ENCODE measurements around the gene SUGCT.
A peak's percentile ranks its signal among the peaks of the same experiment; 100 is the strongest.

SUGCT gene

DNA sequence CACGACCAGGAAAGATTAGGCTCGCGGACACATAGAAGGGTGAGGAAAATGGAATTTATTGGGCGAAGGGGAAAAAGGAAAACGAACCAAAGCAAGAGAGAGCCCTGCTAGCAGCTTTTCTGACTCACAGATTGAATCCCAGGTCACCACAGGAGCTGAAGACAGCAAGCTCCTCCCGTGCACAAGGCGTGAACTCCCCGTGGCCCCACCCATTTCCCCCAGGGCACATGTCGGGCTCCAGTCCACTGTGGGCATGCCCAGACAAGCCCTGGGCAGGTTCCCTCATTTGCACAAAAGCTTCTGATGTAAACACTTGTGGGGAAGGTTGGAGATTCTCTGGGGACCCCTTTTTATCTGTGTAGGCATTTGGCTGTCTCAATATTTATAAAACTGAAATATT, 582.4 kb downstream of the SUGCT start:
- Histone ChIP-seq H3K4me1 (ENCODE audit: low read length) (no peaks in the 10 kb centered on the region), H3K27ac (ENCODE audit: low read length) (no peak overlapping the region), H3K9me2 (replicated peaks; ENCODE audit: insufficient read depth, low read length) (no peaks in the 10 kb centered on the region), H3K9me3 (replicated peaks; ENCODE audit: insufficient read depth, low read length) (no peaks in the 10 kb centered on the region), H3K9ac (ENCODE audit: low read length) (no peak overlapping the region), H3K79me2 (ENCODE audit: low read length) (no peaks in the 10 kb centered on the region), H3K4me2 (ENCODE audit: low read depth, low read length) (no peak overlapping the region), H3K27me3 (replicated peaks; ENCODE audit: insufficient read depth, low read length) (no peaks in the 10 kb centered on the region), H4K20me1 (ENCODE audit: insufficient read depth, low read length) (no peaks in the 10 kb centered on the region), H3K4me3 (ENCODE audit: low read length) (no peak overlapping the region), H2AFZ (ENCODE audit: low read length) (0 out of 2 replicates have a peak overlapping the region, but pooled peaks have one; percentile 4), H3K36me3 (replicated peaks; ENCODE audit: insufficient read depth, low read length) (no peaks in the 10 kb centered on the region), H3F3A (ENCODE audit: insufficient read depth, low read length) (no peaks in the 10 kb centered on the region)
- DNase-seq: peak; percentile 68
- TF ChIP-seq, protein P1, sequence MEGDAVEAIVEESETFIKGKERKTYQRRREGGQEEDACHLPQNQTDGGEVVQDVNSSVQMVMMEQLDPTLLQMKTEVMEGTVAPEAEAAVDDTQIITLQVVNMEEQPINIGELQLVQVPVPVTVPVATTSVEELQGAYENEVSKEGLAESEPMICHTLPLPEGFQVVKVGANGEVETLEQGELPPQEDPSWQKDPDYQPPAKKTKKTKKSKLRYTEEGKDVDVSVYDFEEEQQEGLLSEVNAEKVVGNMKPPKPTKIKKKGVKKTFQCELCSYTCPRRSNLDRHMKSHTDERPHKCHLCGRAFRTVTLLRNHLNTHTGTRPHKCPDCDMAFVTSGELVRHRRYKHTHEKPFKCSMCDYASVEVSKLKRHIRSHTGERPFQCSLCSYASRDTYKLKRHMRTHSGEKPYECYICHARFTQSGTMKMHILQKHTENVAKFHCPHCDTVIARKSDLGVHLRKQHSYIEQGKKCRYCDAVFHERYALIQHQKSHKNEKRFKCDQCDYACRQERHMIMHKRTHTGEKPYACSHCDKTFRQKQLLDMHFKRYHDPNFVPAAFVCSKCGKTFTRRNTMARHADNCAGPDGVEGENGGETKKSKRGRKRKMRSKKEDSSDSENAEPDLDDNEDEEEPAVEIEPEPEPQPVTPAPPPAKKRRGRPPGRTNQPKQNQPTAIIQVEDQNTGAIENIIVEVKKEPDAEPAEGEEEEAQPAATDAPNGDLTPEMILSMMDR (IDR thresholded peaks at IDR 0.05; ENCODE audit: low read length): no peak
- TF ChIP-seq EZH2phosphoT487 (IDR thresholded peaks at IDR 0.05; ENCODE audit: low read length): no peak
- TF ChIP-seq EZH2 (optimal IDR thresholded peaks at IDR 0.05; ENCODE audit: low read depth, low read length): no peak

DNA sequence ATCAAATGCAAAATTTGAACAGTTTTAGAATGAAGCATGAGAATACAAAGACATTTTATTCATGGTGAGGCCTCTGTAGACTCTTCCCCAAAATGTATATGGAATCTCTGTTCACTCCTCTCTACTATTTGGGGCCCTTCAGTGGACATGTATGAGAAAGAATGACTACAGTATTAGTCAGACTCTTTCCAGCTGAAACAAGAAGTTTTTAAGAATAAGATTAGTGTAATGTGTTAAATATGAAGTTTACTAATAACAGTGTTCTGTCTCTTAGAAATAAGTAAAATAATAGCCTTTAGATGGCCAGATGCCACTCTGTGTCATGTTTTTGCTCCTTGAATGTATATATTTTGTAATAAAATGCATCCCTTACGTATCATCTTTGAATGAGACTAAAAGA, 585.6 kb downstream of the SUGCT start:
- Histone ChIP-seq H3F3A (ENCODE audit: insufficient read depth, low read length) (no peaks in the 10 kb centered on the region), H3K4me1 (ENCODE audit: low read length) (no peaks in the 10 kb centered on the region), H3K27me3 (replicated peaks; ENCODE audit: insufficient read depth, low read length) (no peaks in the 10 kb centered on the region), H3K36me3 (replicated peaks; ENCODE audit: insufficient read depth, low read length) (no peaks in the 10 kb centered on the region), H4K20me1 (ENCODE audit: insufficient read depth, low read length) (no peaks in the 10 kb centered on the region), H3K9ac (ENCODE audit: low read length) (no peak overlapping the region), H3K4me2 (ENCODE audit: low read depth, low read length) (no peak overlapping the region), H3K79me2 (ENCODE audit: low read length) (no peaks in the 10 kb centered on the region), H3K4me3 (ENCODE audit: low read length) (no peak overlapping the region), H3K27ac (ENCODE audit: low read length) (no peak overlapping the region), H2AFZ (ENCODE audit: low read length) (no peak overlapping the region), H3K9me2 (replicated peaks; ENCODE audit: insufficient read depth, low read length) (no peaks in the 10 kb centered on the region), H3K9me3 (replicated peaks; ENCODE audit: insufficient read depth, low read length) (no peaks in the 10 kb centered on the region)
- no peak for TF ChIP-seq EZH2 (optimal IDR thresholded peaks at IDR 0.05; ENCODE audit: low read depth, low read length)
- TF ChIP-seq EZH2phosphoT487 (IDR thresholded peaks at IDR 0.05; ENCODE audit: low read length): no peak
- TF ChIP-seq, protein P1 (IDR thresholded peaks at IDR 0.05; ENCODE audit: low read length): no peak
- no peak for DNase-seq

DNA sequence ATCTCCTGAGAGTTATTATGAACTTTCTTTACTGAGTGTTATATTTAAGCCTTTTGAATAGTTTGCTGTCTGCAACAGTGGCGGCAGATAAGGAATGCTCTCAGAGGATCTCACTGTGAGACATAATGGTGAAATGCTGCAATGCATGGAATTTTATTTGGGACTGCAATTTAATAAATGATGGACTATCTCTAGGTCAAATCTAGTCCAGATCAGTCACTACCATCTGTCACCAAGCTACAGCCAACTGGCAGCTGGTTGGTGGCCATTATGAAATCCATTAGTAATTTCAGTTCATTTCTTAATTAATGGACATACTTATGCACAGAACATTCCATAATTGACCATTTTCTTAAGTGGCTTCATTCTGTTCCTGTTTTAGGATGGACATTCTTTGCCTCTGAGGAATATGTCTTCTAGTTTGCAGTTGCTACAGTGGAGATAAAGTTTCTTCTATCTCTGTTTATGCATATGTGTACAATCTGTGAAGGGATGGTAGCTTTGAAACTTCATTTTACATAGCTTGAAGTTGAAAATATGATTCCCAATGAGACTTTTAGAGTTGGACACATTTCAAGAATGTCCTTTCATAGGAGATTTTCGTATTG, 586.6 kb downstream of the SUGCT start:
- H3K4me1 ChIP-seq (ENCODE audit: low read length): no peaks in the 10 kb centered on the region
- H3K9me2 ChIP-seq (replicated peaks; ENCODE audit: insufficient read depth, low read length): no peaks in the 10 kb centered on the region
- H3K9ac ChIP-seq (ENCODE audit: low read length): no peak overlapping the region
- no peaks in the 10 kb centered on the region for H3K36me3 ChIP-seq (replicated peaks; ENCODE audit: insufficient read depth, low read length)
- H3K79me2 ChIP-seq (ENCODE audit: low read length): no peaks in the 10 kb centered on the region
- no peaks in the 10 kb centered on the region for H3K9me3 ChIP-seq (replicated peaks; ENCODE audit: insufficient read depth, low read length)
- no peak overlapping the region for H3K27ac ChIP-seq (ENCODE audit: low read length)
- no peak for DNase-seq
- TF ChIP-seq, protein P1 (IDR thresholded peaks at IDR 0.05; ENCODE audit: low read length): no peak
- no peak for TF ChIP-seq EZH2 (optimal IDR thresholded peaks at IDR 0.05; ENCODE audit: low read depth, low read length)
- no peak for TF ChIP-seq EZH2phosphoT487 (IDR thresholded peaks at IDR 0.05; ENCODE audit: low read length)
- H3K4me3 ChIP-seq (ENCODE audit: low read length): no peak overlapping the region
- H2AFZ ChIP-seq (ENCODE audit: low read length): no peak overlapping the region
- no peaks in the 10 kb centered on the region for H3K27me3 ChIP-seq (replicated peaks; ENCODE audit: insufficient read depth, low read length)
- no peaks in the 10 kb centered on the region for H3F3A ChIP-seq (ENCODE audit: insufficient read depth, low read length)
- H3K4me2 ChIP-seq (ENCODE audit: low read depth, low read length): no peak overlapping the region
- no peaks in the 10 kb centered on the region for H4K20me1 ChIP-seq (ENCODE audit: insufficient read depth, low read length)
